SK-N-SH (cell line): ENCODE data around the gene ARHGAP15. TPM values are rescaled to one million over a fixed set of nuclear protein-coding genes. Genes with fewer than 3 reads are reported as not detected.

ENCODE experiments used
- CTCF ChIA-PET: fragments of 300-600, 350-600 bp; formaldehyde crosslinking; extraction: SDS; loops from one replicate; lab custom pipeline; 2021; lab: Yijun Ruan, JAX
- POLR2A ChIA-PET: fragments of 350-600 bp; sonication (Branson Sonifier 250); formaldehyde crosslinking; extraction: SDS; loops from one replicate; lab custom pipeline; 2020; ENCODE audit warnings: antibody characterized with exemption, inconsistent platforms; lab: Yijun Ruan, JAX
- DNase-seq: peaks from one replicate; pipeline ENCODE4 v3.0.0; 2012
- H2AFZ ChIP-seq: fragments of 200-600 bp; sonication (generic); 2 replicates; pipeline ENCODE4 v1.8.1; 2016; ENCODE audit warnings: antibody characterized with exemption, mild to moderate bottlenecking, low read depth
- H3F3A ChIP-seq: fragments of 200-600 bp; sonication (generic); replicated peaks from 2 replicates; pipeline ENCODE3; 2016; ENCODE audit warnings: antibody characterized with exemption, mild to moderate bottlenecking; ENCODE audit not compliant: insufficient read depth
- H3K27ac ChIP-seq, 2 experiments: fragments of 200-500 bp in 1 of 2; fragments of 200-600 bp in 1 of 2; sonication (Bioruptor generic) in 1 of 2; sonication (generic), shearing (Covaris generic) in 1 of 2; 2 replicates each; pipeline versions ENCODE4 v1.5.1 to v1.6.1; 2014 to 2016; ENCODE audit warnings: low read depth in 2 of 2, inconsistent platforms in 1 of 2, low read length in 1 of 2, mild to moderate bottlenecking in 1 of 2, mixed read lengths in 1 of 2
- H3K27me3 ChIP-seq: fragments of 200-600 bp; sonication (generic), shearing (Covaris generic); 2 replicates; pipeline ENCODE4 v1.6.1; 2016; ENCODE audit warnings: mixed run types; ENCODE audit not compliant: insufficient read depth
- H3K36me3 ChIP-seq, 2 experiments: fragments of 200-500 bp in 1 of 2; fragments of 200-600 bp in 1 of 2; sonication (Bioruptor generic) in 1 of 2; sonication (generic) in 1 of 2; replicated peaks in 1 of 2; 2 replicates each; pipeline versions ENCODE3 to v1.5.1; 2014 to 2016; ENCODE audit warnings: low read length in 1 of 2, mild to moderate bottlenecking in 1 of 2; ENCODE audit not compliant: insufficient read depth in 2 of 2, control insufficient read depth in 1 of 2
- H3K4me1 ChIP-seq, 2 experiments: fragments of 200-500 bp in 1 of 2; fragments of 200-600 bp in 1 of 2; sonication (Bioruptor generic) in 1 of 2; sonication (generic), shearing (Covaris generic) in 1 of 2; 2 replicates each; pipeline versions ENCODE4 v1.5.1 to v1.6.1; 2014 to 2016; ENCODE audit warnings: low read depth in 1 of 2, low read length in 1 of 2, mixed run types in 1 of 2; ENCODE audit not compliant: insufficient read depth in 2 of 2, control insufficient read depth in 1 of 2
- H3K4me2 ChIP-seq: fragments of 200-600 bp; sonication (generic), shearing (Covaris generic); 2 replicates; pipeline ENCODE4 v1.6.1; 2017; ENCODE audit warnings: mixed run types
- H3K4me3 ChIP-seq, 2 experiments: fragments of 200-500 bp in 1 of 2; fragments of 200-600 bp in 1 of 2; sonication (Bioruptor generic) in 1 of 2; sonication (generic), shearing (Covaris generic) in 1 of 2; 2 replicates each; pipeline versions ENCODE4 v1.5.1 to v1.8.1; 2014 to 2016; ENCODE audit warnings: low read depth in 2 of 2, inconsistent platforms in 1 of 2, low read length in 1 of 2, mild to moderate bottlenecking in 1 of 2, mixed read lengths in 1 of 2, moderate library complexity in 1 of 2
- H3K79me2 ChIP-seq: fragments of 200-600 bp; sonication (generic); 2 replicates; pipeline ENCODE4 v1.8.1; 2017; ENCODE audit warnings: mild to moderate bottlenecking; ENCODE audit not compliant: insufficient read depth
- H3K9ac ChIP-seq: fragments of 200-600 bp; sonication (generic); 2 replicates; pipeline ENCODE4 v1.6.1; 2017; ENCODE audit warnings: mixed run types
- H3K9me2 ChIP-seq: fragments of 200-600 bp; sonication (generic); 2 replicates; pipeline ENCODE4 v1.6.1; 2017; ENCODE audit warnings: mixed run types
- H3K9me3 ChIP-seq: fragments of 200-600 bp; sonication (generic); 2 replicates; pipeline ENCODE4 v1.6.1; 2017; ENCODE audit warnings: mixed run types, mild to moderate bottlenecking, moderate library complexity
- H4K20me1 ChIP-seq: fragments of 200-600 bp; sonication (generic); 2 replicates; pipeline ENCODE4 v1.6.1; 2017; ENCODE audit warnings: mild to moderate bottlenecking, mixed run types; ENCODE audit not compliant: insufficient read depth
- CHD2 ChIP-seq: fragments of 150-350 bp; IDR thresholded peaks from 2 replicates; pipeline ENCODE4 v1.6.1; 2018; ENCODE audit warnings: low read length; ENCODE audit not compliant: partially characterized antibody
- ELF1 ChIP-seq: IDR thresholded peaks from 2 replicates; pipeline ENCODE4 v1.4.0; 2012
- EP300 ChIP-seq, 2 experiments: IDR thresholded peaks; 2 replicates each; pipeline versions ENCODE4 v1.4.0 to v1.6.1; 2012; ENCODE audit warnings: borderline replicate concordance in 1 of 2, low read depth in 1 of 2, low read length in 1 of 2
- EZH2phosphoT487 ChIP-seq: fragments of 200-600 bp; sonication (generic); IDR thresholded peaks from 2 replicates; pipeline ENCODE4 v1.6.1; 2017; ENCODE audit warnings: low read depth, mixed run types, mild to moderate bottlenecking, antibody characterized with exemption, moderate library complexity, borderline replicate concordance
- FOXJ3 ChIP-seq: sonication (generic); formaldehyde crosslinking; IDR thresholded peaks from 2 replicates; pipeline ENCODE4 v1.5.1; 2020; ENCODE audit warnings: mild to moderate bottlenecking, missing genetic modification reagents
- FOXM1 ChIP-seq: IDR thresholded peaks from 2 replicates; pipeline ENCODE4 v1.4.0; 2012; ENCODE audit warnings: low read depth, mild to moderate bottlenecking
- GABPA ChIP-seq: IDR thresholded peaks from 2 replicates; pipeline ENCODE4 v1.4.0; 2012; ENCODE audit warnings: low read depth, mild to moderate bottlenecking
- JUND ChIP-seq: IDR thresholded peaks from 2 replicates; pipeline ENCODE4 v1.4.0; 2012
- MAX ChIP-seq: IDR thresholded peaks from 2 replicates; pipeline ENCODE4 v1.4.0; 2012; ENCODE audit warnings: low read depth
- MEF2A ChIP-seq: IDR thresholded peaks from 2 replicates; pipeline ENCODE4 v1.4.0; 2012; ENCODE audit warnings: low read depth, borderline replicate concordance
- MXI1 ChIP-seq: IDR thresholded peaks from 2 replicates; pipeline ENCODE4 v1.6.1; 2012; ENCODE audit warnings: mild to moderate bottlenecking, low read depth, low read length, improper control_type of control experiment
- NRF1 ChIP-seq: IDR thresholded peaks from 2 replicates; pipeline ENCODE4 v1.6.1; 2012; ENCODE audit warnings: low read depth, mild to moderate bottlenecking, low read length
- POLR2AphosphoS5 ChIP-seq: IDR thresholded peaks from 2 replicates; pipeline ENCODE4 v1.6.1; 2012; ENCODE audit warnings: low read depth, low read length
- RAD21 ChIP-seq: IDR thresholded peaks from 2 replicates; pipeline ENCODE4 v1.6.1; 2012; ENCODE audit warnings: mild to moderate bottlenecking, low read length
- RCOR1 ChIP-seq: fragments of 150-350 bp; IDR thresholded peaks from 2 replicates; pipeline ENCODE4 v1.6.1; 2017; ENCODE audit warnings: antibody characterized with exemption, low read length
- RXRA ChIP-seq: IDR thresholded peaks from 2 replicates; pipeline ENCODE4 v1.4.0; 2012; ENCODE audit warnings: low read depth, mild to moderate bottlenecking, borderline replicate concordance
- SIN3A ChIP-seq: IDR thresholded peaks from 2 replicates; pipeline ENCODE4 v1.6.1; 2012; ENCODE audit warnings: low read depth, mild to moderate bottlenecking, low read length, moderate library complexity, borderline replicate concordance
- SMC3 ChIP-seq: IDR thresholded peaks from 2 replicates; pipeline ENCODE4 v1.6.1; 2012; ENCODE audit warnings: low read depth, low read length, improper control_type of control experiment
- TAF1 ChIP-seq: IDR thresholded peaks from 2 replicates; pipeline ENCODE4 v1.6.1; 2012; ENCODE audit warnings: low read depth, mild to moderate bottlenecking, low read length, moderate library complexity, borderline replicate concordance
- WGBS: methylation state at CpG from one replicate; pipeline ENCODE4 v1.1.6; 2017; ENCODE audit warnings: low lambda C conversion rate; 5-methylcytosine and 5-hydroxymethylcytosine counted together
- polyA plus RNA-seq, 3 experiments: library from polyadenylated mRNA; depleted of rRNA; stranded (reverse); fragments of >200 nt; gene quantifications; 2 replicates each; pipeline ENCODE4 v1.2.3, GENCODE V29; 2012
- TF ChIP-seq, protein P1 (sequence below): fragments of 150-350 bp; IDR thresholded peaks from 2 replicates; pipeline ENCODE4 v1.6.1; 2017; ENCODE audit warnings: antibody characterized with exemption, low read length, low read depth, borderline replicate concordance
- TF ChIP-seq, protein P2 (sequence below): IDR thresholded peaks from 2 replicates; pipeline ENCODE4 v1.4.0; 2012; ENCODE audit warnings: low read depth, borderline replicate concordance
- TF ChIP-seq, protein P3 (sequence below): IDR thresholded peaks from 2 replicates; pipeline ENCODE4; 2012

ARHGAP15 gene
- polyA plus RNA-seq, 1 of the 3 experiments (the other 2 are of a cell fraction): not detected

DNA sequence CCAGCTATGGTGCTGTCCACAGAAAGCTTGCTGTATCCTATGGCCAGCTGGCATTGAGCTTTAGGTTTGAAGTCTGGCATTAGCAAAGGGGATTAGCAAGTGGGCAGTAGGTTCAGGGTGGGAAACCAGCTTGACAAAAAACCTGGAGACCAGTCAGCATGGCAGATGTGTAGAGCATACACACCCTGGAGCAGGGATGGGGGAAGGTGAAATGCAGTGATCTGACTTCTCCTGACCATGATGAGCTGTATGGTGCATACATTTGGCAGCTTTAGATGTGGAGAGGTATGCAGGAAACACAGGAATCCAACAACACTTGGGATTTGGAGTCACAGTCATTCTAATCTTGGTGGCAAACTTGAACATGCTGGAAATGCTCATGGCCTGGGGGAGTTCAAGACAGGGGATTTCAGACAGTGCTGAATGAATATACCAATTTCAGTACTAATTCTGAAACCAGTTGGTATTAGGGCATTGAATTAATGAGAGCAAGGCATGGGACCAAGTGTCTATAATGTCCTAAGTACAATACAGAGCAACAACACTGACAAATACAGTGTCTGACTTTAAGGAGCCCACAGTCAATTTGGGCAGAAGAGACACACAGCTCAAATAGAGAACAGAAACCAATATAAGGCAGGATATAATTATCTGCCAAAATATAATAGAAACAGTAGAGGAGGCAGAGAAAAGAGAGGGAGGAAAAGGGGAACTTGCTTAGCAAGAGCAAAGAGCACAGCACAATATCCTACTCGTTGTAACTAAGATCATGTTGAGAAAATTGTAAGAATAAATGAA, 11.8 kb downstream of the ARHGAP15 start:
- DNase-seq: no peak
- H3K27ac ChIP-seq: no peak overlapping the region
- H3K27me3 ChIP-seq: no peaks in the 10 kb centered on the region
- 15% methylated on average over 1 of the region's 1 CpG for WGBS
- no peaks in the 10 kb centered on the region for H3K9me2 ChIP-seq
- H3K4me1 ChIP-seq: no peaks in the 10 kb centered on the region; a peak in 1 of 4 replicates
- ChIA-PET CTCF (interaction anchor here (0.8 kb wide), 2 partner anchors 21 to 30 kb away, joined by 3 to 4 read pairs; no protein-coding TSS in a partner anchor), POLR2A (no interaction called here)
- no peaks in the 10 kb centered on the region for H3K79me2 ChIP-seq
- H3K36me3 ChIP-seq: no peaks in the 10 kb centered on the region
- no peak overlapping the region for H2AFZ ChIP-seq
- TF ChIP-seq CHD2 (no peak), FOXJ3 (no peak), EZH2phosphoT487 (no peak), EP300 (IDR thresholded peaks at IDR 0.05; ENCODE audit: borderline replicate concordance in 1 of 2, low read depth in 1 of 2, low read length in 1 of 2) (no peak), FOXM1 (no peak), GABPA (no peak), JUND (no peak), POLR2AphosphoS5 (no peak), RCOR1 (no peak), MEF2A (no peak), MAX (no peak), MXI1 (no peak), NRF1 (no peak), SIN3A (no peak), TAF1 (no peak), RXRA (no peak), RAD21 (no peak)
- TF ChIP-seq, protein P1, sequence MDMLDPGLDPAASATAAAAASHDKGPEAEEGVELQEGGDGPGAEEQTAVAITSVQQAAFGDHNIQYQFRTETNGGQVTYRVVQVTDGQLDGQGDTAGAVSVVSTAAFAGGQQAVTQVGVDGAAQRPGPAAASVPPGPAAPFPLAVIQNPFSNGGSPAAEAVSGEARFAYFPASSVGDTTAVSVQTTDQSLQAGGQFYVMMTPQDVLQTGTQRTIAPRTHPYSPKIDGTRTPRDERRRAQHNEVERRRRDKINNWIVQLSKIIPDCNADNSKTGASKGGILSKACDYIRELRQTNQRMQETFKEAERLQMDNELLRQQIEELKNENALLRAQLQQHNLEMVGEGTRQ: no peak
- H3K9ac ChIP-seq: no peak overlapping the region
- no peaks in the 10 kb centered on the region for H4K20me1 ChIP-seq
- H3K4me3 ChIP-seq: no peak overlapping the region
- H3K9me3 ChIP-seq: no peaks in the 10 kb centered on the region
- no peaks in the 10 kb centered on the region for H3F3A ChIP-seq
- H3K4me2 ChIP-seq: no peak overlapping the region

- DNase-seq: no peak
- no peak overlapping the region for H3K4me2 ChIP-seq
- H4K20me1 ChIP-seq: no peaks in the 10 kb centered on the region
- no peak for TF ChIP-seq SMC3
- TF ChIP-seq SIN3A: no peak
- TF ChIP-seq, protein P2, sequence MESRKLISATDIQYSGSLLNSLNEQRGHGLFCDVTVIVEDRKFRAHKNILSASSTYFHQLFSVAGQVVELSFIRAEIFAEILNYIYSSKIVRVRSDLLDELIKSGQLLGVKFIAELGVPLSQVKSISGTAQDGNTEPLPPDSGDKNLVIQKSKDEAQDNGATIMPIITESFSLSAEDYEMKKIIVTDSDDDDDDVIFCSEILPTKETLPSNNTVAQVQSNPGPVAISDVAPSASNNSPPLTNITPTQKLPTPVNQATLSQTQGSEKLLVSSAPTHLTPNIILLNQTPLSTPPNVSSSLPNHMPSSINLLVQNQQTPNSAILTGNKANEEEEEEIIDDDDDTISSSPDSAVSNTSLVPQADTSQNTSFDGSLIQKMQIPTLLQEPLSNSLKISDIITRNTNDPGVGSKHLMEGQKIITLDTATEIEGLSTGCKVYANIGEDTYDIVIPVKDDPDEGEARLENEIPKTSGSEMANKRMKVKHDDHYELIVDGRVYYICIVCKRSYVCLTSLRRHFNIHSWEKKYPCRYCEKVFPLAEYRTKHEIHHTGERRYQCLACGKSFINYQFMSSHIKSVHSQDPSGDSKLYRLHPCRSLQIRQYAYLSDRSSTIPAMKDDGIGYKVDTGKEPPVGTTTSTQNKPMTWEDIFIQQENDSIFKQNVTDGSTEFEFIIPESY: no peak
- no peak for TF ChIP-seq ELF1
- TF ChIP-seq RXRA: no peak
- TF ChIP-seq, protein P3, sequence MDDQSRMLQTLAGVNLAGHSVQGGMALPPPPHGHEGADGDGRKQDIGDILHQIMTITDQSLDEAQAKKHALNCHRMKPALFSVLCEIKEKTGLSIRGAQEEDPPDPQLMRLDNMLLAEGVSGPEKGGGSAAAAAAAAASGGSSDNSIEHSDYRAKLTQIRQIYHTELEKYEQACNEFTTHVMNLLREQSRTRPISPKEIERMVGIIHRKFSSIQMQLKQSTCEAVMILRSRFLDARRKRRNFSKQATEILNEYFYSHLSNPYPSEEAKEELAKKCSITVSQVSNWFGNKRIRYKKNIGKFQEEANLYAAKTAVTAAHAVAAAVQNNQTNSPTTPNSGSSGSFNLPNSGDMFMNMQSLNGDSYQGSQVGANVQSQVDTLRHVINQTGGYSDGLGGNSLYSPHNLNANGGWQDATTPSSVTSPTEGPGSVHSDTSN: no peak
- no peak for TF ChIP-seq RAD21
- H3K9me2 ChIP-seq: no peaks in the 10 kb centered on the region
- no peak overlapping the region for H3K4me3 ChIP-seq
- no peaks in the 10 kb centered on the region for H3F3A ChIP-seq
- H3K4me1 ChIP-seq: no peaks in the 10 kb centered on the region; a peak in 1 of 4 replicates
- no peak overlapping the region for H3K9ac ChIP-seq
- WGBS: 12% methylated on average over 2 of the region's 2 CpGs
- no peak overlapping the region for H3K27ac ChIP-seq
- H3K27me3 ChIP-seq: no peaks in the 10 kb centered on the region
- ChIA-PET CTCF (interaction anchor here (1.1 kb wide), 1 partner anchor 32 kb away, joined by 3 read pairs; no protein-coding TSS in a partner anchor), POLR2A (no interaction called here)
- no peaks in the 10 kb centered on the region for H3K79me2 ChIP-seq
- H3K36me3 ChIP-seq: no peaks in the 10 kb centered on the region
- H2AFZ ChIP-seq: no peak overlapping the region
- no peaks in the 10 kb centered on the region for H3K9me3 ChIP-seq
These were observed 13.4 kb downstream of the ARHGAP15 start for GRCh38 chr2:143142598-143142997.
